ENCODE results near the gene SELENOT. TPM values are rescaled to one million over a fixed set of nuclear protein-coding genes. Genes with fewer than 3 reads are reported as not detected.

The SELENOT gene
- total and polyA plus RNA-seq, 2 donors (not counting 1 experiment from before 2014, with no cell fraction given): 76.7 to 143 TPM

DNA sequence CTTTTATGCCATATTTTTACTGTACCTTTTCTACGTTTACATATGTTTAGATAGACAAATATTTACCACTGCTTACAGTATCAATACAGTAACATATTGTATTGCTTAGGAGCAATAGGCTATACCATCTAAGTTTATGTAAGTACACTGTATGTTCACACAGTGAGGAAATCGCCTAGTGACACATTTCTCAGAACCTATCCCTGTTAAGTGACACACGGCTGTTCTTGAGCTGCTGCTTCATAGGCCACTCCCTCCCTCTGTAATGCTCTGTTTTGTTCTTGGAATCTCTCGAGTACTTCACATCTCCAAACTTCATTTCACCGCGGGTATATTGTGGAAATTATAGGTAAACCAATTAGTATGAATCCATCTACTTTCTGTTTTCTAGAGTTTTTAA is 13.4 kb upstream of the SELENOT start:
- no peak overlapping the region for H3K4me3 Mint-ChIP-seq
- ChIA-PET CTCF (interaction anchor here (1.5 kb wide), 1 partner anchor 13 kb away, joined by 3 read pairs; the partner anchor contains the start of gene SELENOT), POLR2A (interaction anchor here (0.6 kb wide), 1 partner anchor 114 kb away, joined by 9 read pairs; the partner anchor contains the start of gene ERICH6)
- H3K4me1 Mint-ChIP-seq: no peaks in the 10 kb centered on the region
- no peaks in the 10 kb centered on the region for H3K9me3 ChIP-seq (ENCODE audit: control extremely low read depth in 1 of 3, control insufficient read depth in 2 of 3, insufficient read depth in 1 of 3, low read length in 2 of 3)
- H3K9me3 Mint-ChIP-seq (ENCODE audit: insufficient read depth): no peaks in the 10 kb centered on the region
- TF ChIP-seq, protein P1, sequence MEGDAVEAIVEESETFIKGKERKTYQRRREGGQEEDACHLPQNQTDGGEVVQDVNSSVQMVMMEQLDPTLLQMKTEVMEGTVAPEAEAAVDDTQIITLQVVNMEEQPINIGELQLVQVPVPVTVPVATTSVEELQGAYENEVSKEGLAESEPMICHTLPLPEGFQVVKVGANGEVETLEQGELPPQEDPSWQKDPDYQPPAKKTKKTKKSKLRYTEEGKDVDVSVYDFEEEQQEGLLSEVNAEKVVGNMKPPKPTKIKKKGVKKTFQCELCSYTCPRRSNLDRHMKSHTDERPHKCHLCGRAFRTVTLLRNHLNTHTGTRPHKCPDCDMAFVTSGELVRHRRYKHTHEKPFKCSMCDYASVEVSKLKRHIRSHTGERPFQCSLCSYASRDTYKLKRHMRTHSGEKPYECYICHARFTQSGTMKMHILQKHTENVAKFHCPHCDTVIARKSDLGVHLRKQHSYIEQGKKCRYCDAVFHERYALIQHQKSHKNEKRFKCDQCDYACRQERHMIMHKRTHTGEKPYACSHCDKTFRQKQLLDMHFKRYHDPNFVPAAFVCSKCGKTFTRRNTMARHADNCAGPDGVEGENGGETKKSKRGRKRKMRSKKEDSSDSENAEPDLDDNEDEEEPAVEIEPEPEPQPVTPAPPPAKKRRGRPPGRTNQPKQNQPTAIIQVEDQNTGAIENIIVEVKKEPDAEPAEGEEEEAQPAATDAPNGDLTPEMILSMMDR (IDR thresholded peaks at IDR 0.05): no peak
- no peak for TF ChIP-seq EZH2 (IDR thresholded peaks at IDR 0.05; ENCODE audit: borderline replicate concordance, insufficient read depth, low read depth, low read length, poor library complexity, severe bottlenecking)
- H3K27me3 ChIP-seq (replicated peaks in 1 of 4; ENCODE audit: control extremely low read depth in 1 of 4, control insufficient read depth in 3 of 4, insufficient read depth in 4 of 4, low read length in 3 of 4): no peaks in the 10 kb centered on the region
- H3K4me2 ChIP-seq (replicated peaks; ENCODE audit: low read depth, low read length, poor library complexity, severe bottlenecking): no peak overlapping the region
- no peaks in the 10 kb centered on the region for H3K27me3 Mint-ChIP-seq
- no CpG with 5 or more reads among the region's 6 CpGs for WGBS (ENCODE audit: insufficient coverage)
- no peak overlapping the region for H2AFZ ChIP-seq (ENCODE audit: insufficient read depth, low read depth, low read length, poor library complexity, severe bottlenecking)
- ATAC-seq (ENCODE audit: low read depth) (no peak), DNase-seq (no peak)
- H4K20me1 ChIP-seq (ENCODE audit: control insufficient read depth, insufficient read depth, low read length, poor library complexity, severe bottlenecking): no peaks in the 10 kb centered on the region
- intact Hi-C loops (cut with micrococcal nuclease): no loop called here
- H3K36me3 ChIP-seq (replicated peaks in 1 of 2; ENCODE audit: control extremely low read depth in 1 of 2, control insufficient read depth in 1 of 2, extremely low read depth in 1 of 2, insufficient read depth in 2 of 2, low read length in 1 of 2): peaks cover 0 to 11% of the 10 kb centered on the region in 2 experiments
- H3K79me2 ChIP-seq (ENCODE audit: control insufficient read depth, insufficient read depth, low read length): peaks cover 4% of the 10 kb centered on the region
- H3K4me1 ChIP-seq (ENCODE audit: control insufficient read depth in 2 of 2, insufficient read depth in 2 of 2, low read length in 2 of 2): no peaks in the 10 kb centered on the region
- H3K9ac ChIP-seq (ENCODE audit: low read length): no peak overlapping the region
- no peak overlapping the region for H3K27ac ChIP-seq (ENCODE audit: low read length in 2 of 2)
- no peak overlapping the region for H3K4me3 ChIP-seq (ENCODE audit: control extremely low read depth in 1 of 5, extremely low read depth in 1 of 5, insufficient read depth in 1 of 5, low read depth in 2 of 5, low read length in 4 of 5)
- H3K27ac Mint-ChIP-seq: no peak overlapping the region

DNA sequence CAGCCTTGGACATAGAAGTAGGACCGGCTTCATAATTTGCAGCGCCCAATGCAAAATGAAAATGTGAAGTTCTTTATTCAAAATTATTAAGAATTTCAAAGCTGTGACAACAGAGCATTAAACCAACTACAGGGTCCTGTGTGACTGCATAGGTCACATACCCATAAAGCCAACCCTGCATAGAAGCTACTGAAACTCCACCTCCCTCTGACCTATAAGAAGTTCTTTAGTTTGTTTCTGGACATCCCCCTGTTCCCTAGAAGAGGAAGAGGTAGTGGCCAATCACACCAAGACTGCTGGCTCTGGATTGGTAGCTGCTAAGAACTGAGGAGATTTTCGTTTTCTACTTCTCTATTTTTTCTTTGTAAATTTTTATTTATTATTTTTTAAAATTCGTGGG is 9.0 kb upstream of the SELENOT start:
- intact Hi-C loops (cut with micrococcal nuclease): no loop called here
- POLR2A ChIA-PET: interaction anchor here (0.6 kb wide), 1 partner anchor 110 kb away, joined by 5 read pairs; the partner anchor contains the start of gene ERICH6
- Histone ChIP-seq H2AFZ (ENCODE audit: insufficient read depth, low read depth, low read length, poor library complexity, severe bottlenecking) (no peak overlapping the region), H3K4me2 (replicated peaks; ENCODE audit: low read depth, low read length, poor library complexity, severe bottlenecking) (no peak overlapping the region), H3K4me1 (ENCODE audit: control insufficient read depth in 2 of 2, insufficient read depth in 2 of 2, low read length in 2 of 2) (peaks cover 12 to 15% of the 10 kb centered on the region in 2 donors), H3K9me3 (ENCODE audit: control extremely low read depth in 1 of 3, control insufficient read depth in 2 of 3, insufficient read depth in 1 of 3, low read length in 2 of 3) (peaks cover 0 to 3% (median 0%) of the 10 kb centered on the region in 3 donors), H4K20me1 (ENCODE audit: control insufficient read depth, insufficient read depth, low read length, poor library complexity, severe bottlenecking) (peaks cover 4% of the 10 kb centered on the region), H3K27ac (ENCODE audit: low read length in 2 of 2) (no peak overlapping the region), H3K27me3 (replicated peaks in 1 of 4; ENCODE audit: control extremely low read depth in 1 of 4, control insufficient read depth in 3 of 4, insufficient read depth in 4 of 4, low read length in 3 of 4) (no peaks in the 10 kb centered on the region), H3K9ac (ENCODE audit: low read length) (no peak overlapping the region), H3K79me2 (ENCODE audit: control insufficient read depth, insufficient read depth, low read length) (peaks cover 39% of the 10 kb centered on the region), H3K36me3 (replicated peaks in 1 of 2; ENCODE audit: control extremely low read depth in 1 of 2, control insufficient read depth in 1 of 2, extremely low read depth in 1 of 2, insufficient read depth in 2 of 2, low read length in 1 of 2) (no peaks in the 10 kb centered on the region), H3K4me3 (ENCODE audit: control extremely low read depth in 1 of 5, extremely low read depth in 1 of 5, insufficient read depth in 1 of 5, low read depth in 2 of 5, low read length in 4 of 5) (no peak overlapping the region)
- H3K9me3 Mint-ChIP-seq (ENCODE audit: insufficient read depth): no peaks in the 10 kb centered on the region
- H3K4me3 Mint-ChIP-seq: no peak overlapping the region
- DNase-seq (no peak), ATAC-seq (ENCODE audit: low read depth) (no peak)
- TF ChIP-seq EZH2 (IDR thresholded peaks at IDR 0.05; ENCODE audit: borderline replicate concordance, insufficient read depth, low read depth, low read length, poor library complexity, severe bottlenecking): no peak
- TF ChIP-seq, protein P1 (IDR thresholded peaks at IDR 0.05): no peak
- H3K27me3 Mint-ChIP-seq: no peaks in the 10 kb centered on the region
- CTCF ChIA-PET: interaction anchor here (0.9 to 1.1 kb wide), 2 partner anchors 9 to 10 kb away, joined by 3 read pairs; partner anchors contain the start of gene SELENOT
- WGBS (ENCODE audit: insufficient coverage): 80% methylated on average over 1 of the region's 4 CpGs
- H3K27ac Mint-ChIP-seq: no peak overlapping the region
- peaks cover 14% of the 10 kb centered on the region for H3K4me1 Mint-ChIP-seq
